GM18873 (cell line): ENCODE measurements around the gene TELO2.
"Not testable (repeated sequence)": the region's sequence is repeated elsewhere in the genome, so short reads cannot be mapped to it uniquely, and the experiment has no call there.

Experiments
- ATAC-seq: cut with Tn5 transposase; IDR thresholded peaks from one replicate; pipeline ENCODE4 v1.9.1; 2021; ENCODE audit warnings: mild to moderate bottlenecking, moderate library complexity, moderate number of reproducible peaks; ENCODE audit not compliant: unreplicated experiment, low FRiP score

The TELO2 gene

GRCh38 chr16:1474796-1475551 lies 18.2 kb upstream of the TELO2 start, which contains the start of gene CLCN7:
Gene CLCN7 (minus strand): TSS chr16:1475028. CDS start chr16:1474974, 54 bp downstream.
- peak; percentile 57 for ATAC-seq

DNA sequence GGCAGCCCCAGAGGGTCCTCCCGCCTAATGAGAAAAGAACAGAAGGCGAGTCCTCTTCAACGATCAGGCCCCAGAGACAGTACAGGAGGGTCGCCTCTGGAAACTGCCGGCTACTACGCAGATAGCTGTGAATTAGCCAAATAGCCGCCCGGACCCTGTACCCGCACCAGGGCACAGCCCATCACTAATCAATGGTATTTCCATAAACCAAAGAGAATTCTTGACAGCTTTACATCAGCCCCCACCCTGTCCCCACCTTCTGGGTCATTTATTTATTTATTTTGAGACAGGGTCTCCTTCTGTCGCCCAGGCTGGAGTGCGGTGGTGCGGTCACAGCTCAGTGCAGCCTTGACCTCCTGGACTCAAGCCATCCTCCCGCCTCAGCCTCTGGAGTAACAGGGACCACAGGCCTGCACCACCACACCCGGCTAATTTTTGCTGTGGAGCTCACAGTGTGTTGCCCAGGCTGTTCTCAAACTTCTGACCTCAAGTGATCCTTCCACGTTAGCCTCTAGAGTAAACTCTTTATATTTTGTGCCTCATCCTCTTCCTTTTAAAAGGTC lies 17.5 kb upstream of the TELO2 start:
- no peak for ATAC-seq

- ATAC-seq: no peak
Observed at GRCh38 chr16:1477033-1477432, 16.1 kb upstream of the TELO2 start.

DNA sequence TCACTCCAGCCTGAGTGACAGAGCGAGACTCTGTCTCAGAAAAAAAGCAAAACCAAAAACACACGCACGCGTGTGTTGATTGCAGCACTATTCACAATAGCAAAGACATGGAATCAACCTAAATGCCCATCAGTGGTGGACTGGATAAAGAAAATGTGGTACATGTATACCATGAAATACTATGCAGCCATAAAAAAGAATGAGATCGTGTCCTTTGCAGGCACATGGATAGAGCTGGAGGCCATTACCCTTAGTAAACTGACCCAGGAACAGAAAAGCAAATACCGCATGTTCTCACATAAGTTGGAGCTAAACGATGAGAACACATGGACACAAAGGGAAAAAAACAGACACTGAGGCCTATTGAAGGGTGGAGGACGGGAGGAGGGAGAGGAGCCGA lies 14.2 kb upstream of the TELO2 start:
- ATAC-seq: not testable (repeated sequence)

DNA sequence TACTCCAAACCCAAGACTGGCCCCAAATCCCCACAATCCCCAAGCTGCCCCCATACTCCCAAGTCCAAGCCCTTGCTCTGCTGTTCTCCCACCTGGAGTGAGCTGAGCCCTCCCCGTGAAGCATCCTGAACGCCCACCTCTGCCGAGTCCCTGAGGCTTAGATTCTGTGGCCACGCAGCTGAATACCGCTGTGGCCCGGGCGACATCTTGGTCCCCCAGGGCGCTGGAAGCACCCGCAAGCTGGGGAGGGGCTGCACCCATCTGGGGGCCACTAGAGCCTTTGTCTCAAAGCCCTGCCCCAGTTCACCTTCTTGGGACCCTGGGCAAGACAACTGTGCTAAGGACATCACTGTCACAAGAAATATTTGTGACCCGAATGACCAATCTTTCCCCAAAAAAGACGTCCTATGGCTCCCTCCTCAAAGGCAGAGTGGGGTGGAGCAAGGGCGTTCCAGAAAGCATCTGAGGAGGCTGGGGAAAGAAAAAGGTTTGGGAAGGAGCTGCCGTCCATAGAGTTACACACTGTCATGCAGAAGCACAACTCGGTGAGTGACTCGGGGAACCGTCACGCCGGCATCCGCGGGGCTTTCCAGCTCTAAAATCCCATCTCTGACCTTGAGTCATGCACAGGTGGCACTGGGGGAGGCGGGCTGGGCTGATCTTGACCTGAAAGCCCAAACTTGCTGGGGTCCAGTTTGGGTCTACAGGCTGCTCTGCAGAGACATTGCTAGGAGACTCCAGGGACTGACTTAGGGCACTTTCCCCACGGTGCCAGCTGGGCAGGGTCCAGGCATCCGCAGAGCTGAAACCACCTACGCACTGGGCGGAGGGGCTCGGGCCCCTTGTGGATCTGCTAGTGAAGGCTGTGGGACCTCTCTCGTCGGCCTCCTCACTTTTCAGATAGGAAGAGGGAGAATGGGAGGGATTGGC lies 11.0 kb upstream of the TELO2 start:
- ATAC-seq: no peak

- no peak for ATAC-seq
Observed at GRCh38 chr16:1485847-1486496, 7.2 kb upstream of the TELO2 start.

DNA sequence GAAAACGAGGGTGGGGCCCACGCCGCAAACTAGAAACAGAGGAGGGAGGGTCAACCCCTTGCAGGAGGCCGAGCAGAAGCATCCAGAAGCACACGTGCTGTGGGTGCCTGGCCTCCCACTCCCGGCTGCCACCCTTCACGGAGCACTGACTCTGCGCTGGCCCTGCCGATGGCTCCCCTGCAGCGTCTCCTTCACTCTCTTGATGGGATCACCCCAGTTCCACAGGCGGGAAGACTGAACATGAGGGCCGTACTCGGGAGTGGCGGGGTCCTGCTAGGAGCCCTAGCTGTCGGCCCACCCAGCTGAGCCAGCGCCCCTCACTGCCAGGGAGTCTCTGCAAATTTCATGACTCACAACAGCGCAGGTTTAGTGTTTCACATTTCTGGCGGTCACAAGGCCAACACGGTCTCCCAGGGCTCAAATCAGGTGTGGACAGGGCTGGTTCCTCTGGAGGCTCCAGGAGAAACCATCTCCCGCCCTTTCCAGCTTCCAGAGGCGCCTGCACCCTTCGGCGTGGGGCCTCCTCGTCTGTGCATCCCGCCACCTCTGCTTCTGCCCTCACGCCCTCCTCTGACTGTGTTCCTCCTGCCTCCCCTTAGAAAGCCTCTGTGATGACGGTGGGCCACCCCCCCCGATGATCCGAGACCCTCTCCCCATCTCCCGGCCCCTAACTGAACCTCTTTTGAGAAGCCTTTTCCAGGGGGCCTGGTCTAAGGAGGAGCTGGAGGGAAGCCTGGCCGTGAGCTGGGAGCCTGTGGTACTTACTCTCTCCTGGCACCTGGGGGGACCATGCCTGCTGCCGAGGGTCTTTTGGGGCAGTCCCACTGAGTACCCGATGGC lies 6.4 kb upstream of the TELO2 start:
- no peak for ATAC-seq

- ATAC-seq: no peak
Observed at GRCh38 chr16:1487395-1488053, 5.6 kb upstream of the TELO2 start.

DNA sequence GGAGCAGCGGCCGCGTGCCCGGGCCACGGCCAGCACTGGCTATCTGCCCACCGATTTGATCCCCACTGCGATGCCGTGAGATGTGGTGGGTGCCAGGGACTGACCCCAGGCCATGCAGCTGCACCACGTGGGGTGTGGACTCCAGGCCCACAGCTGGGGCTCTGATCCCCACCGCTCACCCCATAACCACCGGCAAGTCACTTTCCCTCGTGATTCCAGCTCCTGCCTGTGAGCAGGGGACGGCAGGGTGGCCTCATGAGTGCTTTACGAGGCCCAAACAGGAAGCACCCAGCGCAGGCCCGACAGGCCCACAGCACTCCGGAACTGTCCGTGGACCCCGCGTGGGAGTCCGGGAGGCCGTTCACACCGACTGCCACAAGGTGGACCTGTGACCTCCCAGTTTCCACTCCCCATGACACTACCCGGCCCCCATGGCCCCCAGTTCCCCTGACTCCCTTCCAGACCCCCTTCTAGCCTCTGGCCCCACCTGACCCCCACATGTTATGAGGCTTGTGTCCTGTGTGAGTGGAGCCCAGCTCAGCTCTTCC lies 5.0 kb upstream of the TELO2 start:
- no peak for ATAC-seq

GRCh38 chr16:1488619-1489018 lies 4.5 kb upstream of the TELO2 start, which contains the start of gene PTX4:
Gene PTX4 (minus strand): TSS chr16:1488944. CDS start chr16:1488909, 35 bp downstream.
- no peak for ATAC-seq

- ATAC-seq: no peak
Observed at GRCh38 chr16:1489077-1489476, 4.1 kb upstream of the TELO2 start.

GRCh38 chr16:1491327-1491726 lies 1.8 kb upstream of the TELO2 start:
- ATAC-seq: no peak

DNA sequence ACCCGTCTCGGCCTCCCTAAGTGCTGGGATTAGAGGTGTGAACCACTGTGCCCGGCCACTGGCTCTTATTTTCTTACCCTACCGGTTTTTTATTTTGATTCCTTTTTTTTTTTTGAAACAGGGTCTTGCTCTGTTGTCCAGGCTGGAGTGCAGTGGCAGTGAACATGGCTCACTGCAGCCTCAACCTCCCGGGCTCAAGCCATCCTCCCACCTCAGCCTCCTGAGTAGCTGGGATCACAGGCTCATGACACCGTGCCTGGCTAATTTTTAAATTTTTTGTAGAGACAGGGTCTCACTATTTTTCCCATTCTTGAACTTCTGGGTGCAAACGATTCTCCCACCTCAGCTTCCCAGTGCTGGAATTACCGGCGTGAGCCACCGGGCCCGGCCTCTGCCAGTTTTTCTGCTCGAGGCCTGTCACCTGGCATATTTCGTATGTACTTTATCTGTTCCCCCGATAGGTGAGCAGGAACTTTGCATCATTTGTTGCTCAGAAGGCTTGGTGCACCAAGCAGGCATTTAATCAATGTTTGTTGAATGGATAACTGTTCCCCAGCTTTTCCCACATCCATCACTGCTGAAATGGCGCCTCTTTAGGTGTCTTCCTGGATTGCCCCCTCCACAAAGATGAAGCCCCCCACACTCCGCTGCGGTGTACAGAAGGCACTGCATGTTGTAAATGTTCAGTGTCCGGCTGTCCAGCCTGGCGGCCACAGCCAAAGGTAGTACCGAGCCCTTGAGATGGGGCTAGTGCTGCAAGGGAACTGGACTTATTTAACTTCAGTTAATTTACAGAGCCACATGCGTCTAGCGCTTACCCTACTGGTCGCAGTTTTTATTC lies 858 bp upstream of the TELO2 start:
- ATAC-seq: no peak

- no peak for ATAC-seq
Observed at GRCh38 chr16:1493746-1494094, 560 bp downstream of the TELO2 start.

GRCh38 chr16:1494129-1494640 lies 1.0 kb downstream of the TELO2 start:
- no peak for ATAC-seq

- no peak for ATAC-seq
Observed at GRCh38 chr16:1494711-1495110, 1.6 kb downstream of the TELO2 start.

DNA sequence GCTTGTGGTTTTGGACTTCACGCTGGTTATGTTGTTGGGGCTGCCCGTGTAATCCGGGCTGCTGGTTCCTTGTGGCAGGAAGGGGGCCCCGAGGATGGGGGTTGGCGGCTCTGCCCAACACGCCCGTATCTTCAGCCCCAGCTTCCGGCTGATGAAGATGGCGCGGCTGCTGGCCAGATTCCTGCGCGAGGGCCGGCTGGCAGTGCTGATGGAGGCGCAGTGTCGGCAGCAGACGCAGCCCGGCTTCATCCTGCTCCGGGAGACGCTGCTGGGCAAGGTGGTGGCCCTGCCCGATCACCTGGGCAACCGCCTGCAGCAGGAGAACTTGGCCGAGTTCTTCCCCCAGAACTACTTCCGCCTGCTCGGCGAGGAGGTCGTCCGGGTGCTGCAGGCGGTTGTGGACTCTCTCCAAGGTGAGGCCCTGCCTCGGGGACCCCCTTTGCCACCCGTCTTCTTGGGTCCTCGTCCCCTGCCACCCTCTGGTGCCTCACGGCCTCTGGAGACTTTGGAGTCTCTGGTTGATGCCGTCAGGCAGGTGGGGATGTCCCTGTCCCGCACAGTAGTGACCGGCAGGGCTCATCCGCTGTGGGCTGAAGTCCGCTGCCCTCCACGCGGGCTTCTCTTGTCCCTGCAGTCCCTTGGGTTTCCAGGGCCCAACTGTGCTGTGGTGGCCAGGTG lies 2.2 kb downstream of the TELO2 start:
- no peak for ATAC-seq
